Adipose tissue (tissue), 3 donors: ENCODE data around the gene PRELID3B. TPM values are rescaled to one million over a fixed set of nuclear protein-coding genes. Genes with fewer than 3 reads are reported as not detected.
"Not testable (repeated sequence)": the region's sequence is repeated elsewhere in the genome, so short reads cannot be mapped to it uniquely, and the experiment has no call there.

Experiments used
- H3K27ac ChIP-seq: one replicate; pipeline ENCODE4 v1.5.1; 2013; ENCODE audit warnings: low read depth, low read length
- WGBS, 3 donors: extraction: QIAGEN DNeasy Blood & Tissue Kit; methylation state at CpG; one replicate each; pipeline ENCODE4 v1.1.7; 2013; 5-methylcytosine and 5-hydroxymethylcytosine counted together
- polyA plus RNA-seq, 3 donors: library from polyadenylated mRNA; stranded (reverse); fragments of 200-250 nt; gene quantifications; one replicate each; pipeline ENCODE4 v1.2.3, GENCODE V29; 2013
- donor health status: healthy with polysubstance abuse.
- donor health status: Bipolar disorder and iron deficiency.
- donor health status: healthy.

The PRELID3B gene
- polyA plus RNA-seq, 3 donors: 16.3 to 34.1 (median 25.4) TPM

- 70 to 81% (median 77%) methylated on average over 15 to 16 of the region's 16 CpGs for WGBS, 3 donors
These were observed 26.5 kb downstream of the PRELID3B start for GRCh38 chr20:59015812-59016711.

DNA sequence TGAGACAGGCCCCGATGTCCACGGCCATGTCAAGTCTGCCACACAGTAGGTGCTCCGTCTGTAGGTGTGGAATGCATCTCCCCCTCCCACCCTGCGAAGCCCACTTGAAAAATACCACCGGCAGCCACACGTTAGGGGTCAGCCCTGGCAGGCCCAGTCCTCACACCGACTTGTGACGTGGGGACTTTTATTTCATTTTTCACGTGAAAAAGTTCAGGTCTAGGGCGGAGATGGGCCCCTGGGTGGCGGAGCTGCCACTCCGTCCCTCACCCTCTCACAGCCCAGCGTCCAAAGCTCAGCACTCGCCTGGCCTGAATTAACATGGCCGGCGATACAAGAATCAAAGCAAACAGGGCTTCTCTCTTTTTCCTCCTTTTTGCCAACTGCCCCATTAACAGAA lies 27.2 kb downstream of the PRELID3B start:
- no peak overlapping the region for H3K27ac ChIP-seq
- 86 to 93% (median 91%) methylated on average over 16 of the region's 16 CpGs for WGBS, 3 donors

More at GRCh38 chr20:59015812-59016711, 26.5 kb downstream of the PRELID3B start:
- H3K27ac ChIP-seq: no peak overlapping the region

DNA sequence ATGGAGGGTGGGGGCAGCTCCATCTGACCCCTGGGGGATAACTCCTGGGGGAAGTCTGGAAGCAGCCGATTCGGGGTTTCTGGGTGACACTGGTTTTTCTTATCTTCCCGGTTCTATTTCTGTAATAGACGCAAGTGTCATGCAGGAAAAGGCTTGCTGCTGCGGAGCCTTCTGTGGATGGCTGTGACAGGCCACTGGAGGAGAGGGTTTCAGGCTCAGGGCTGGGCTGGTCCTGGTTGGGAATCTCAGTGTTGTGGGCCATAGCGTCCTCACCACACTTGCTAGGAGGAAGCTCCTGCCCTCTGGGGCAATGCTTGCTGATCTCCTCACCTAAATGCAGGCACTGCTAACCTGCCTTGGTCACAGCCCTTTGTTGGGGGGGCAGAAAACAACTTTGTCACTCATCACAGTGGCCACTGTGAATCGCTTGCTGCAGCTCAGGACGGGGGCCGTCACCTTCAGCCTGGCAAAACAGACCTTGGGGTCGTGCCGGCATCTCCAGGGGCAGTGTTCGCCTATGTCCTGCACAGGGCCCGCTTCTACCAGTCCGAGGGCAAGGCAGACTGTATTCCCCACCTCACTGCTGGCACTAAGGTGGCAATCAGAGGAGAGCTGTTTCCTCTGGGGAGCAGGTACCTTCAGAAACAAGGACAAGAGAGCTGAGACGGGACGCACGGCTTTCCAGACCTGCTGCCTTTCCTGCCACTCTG lies 27.8 kb downstream of the PRELID3B start:
- no peak overlapping the region for H3K27ac ChIP-seq
- WGBS, 3 donors: 84 to 87% (median 85%) methylated on average over 17 of the region's 17 CpGs

DNA sequence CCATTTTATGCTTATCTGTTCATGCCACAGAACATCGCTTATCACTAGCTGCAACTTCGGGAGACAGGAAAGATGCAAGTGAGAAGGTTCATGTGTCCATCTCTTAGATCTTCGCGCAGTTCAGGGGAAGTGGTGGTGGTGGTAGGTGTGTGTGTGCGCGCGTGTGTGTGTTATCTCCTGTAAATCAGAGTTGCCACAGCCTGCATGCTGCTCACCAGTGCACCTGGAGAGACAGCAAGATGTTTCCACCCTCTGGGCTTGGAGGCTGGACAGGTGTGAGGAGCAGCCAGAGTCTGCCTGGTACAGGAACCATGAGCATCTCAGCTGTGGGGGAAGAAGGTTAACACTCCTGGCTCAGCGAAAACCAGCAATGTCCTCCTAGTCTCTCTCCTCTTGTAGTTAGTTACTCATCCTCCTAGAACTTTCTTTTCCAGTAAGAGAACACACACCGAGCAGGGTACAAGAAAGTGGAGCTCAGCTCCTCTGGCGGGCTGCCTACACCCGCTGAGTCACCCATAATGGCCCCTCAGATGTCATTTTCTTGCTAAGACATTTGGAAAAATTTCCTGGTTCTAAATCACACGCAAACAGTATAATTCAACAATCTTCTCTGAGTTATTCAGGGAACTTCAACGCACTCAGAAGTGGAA lies 28.5 kb downstream of the PRELID3B start:
- 65 to 77% (median 66%) methylated on average over 13 of the region's 13 CpGs for WGBS, 3 donors
- no peak overlapping the region for H3K27ac ChIP-seq

DNA sequence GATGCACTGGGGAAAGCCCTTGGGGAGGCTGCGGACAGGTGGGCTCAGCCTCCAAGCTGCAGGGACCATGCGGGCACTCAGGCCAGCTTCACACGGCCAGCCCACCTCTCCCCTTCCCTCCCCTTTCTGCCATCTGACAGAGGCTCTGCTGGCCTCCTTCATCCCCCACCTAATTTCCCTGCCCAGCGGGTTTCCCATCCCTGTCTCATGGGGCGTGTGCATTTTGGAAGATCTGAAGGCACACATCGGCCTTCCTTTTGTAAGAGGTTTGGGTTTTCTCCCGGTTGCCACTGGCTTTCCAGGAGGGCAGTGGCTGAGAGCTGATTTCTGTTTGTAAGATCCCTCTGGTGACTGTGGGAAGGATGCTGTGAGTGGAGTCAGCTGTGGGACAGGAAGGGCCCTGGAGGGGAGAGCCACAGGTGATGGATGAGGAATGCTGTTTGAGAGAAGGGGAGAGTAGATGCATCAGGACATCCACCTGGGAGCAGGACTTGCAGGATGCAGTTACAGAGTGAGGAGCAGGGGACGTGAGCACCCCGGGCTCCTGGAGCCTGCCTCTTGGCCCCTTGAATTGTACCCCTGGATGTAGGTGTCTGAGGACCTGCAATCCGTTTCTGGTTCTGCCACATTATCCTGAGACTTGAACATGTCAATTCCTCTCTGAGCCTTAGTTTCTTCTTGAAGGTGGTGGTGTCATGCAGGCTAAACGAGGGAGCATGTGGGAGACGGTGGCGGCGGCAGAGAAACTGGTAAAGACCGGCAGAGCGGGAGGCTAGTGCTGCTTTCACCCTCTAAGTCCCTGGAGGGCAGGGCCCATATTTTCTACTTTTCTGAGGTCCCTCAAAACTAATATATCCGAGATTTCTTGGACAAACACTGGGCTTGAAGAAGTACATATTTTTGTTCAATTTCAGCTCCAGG lies 29.3 kb downstream of the PRELID3B start:
- H3K27ac ChIP-seq: no peak overlapping the region
- WGBS, 3 donors: 86 to 91% (median 90%) methylated on average over 16 to 17 of the region's 17 CpGs

GRCh38 chr20:59011874-59012157 lies 30.8 kb downstream of the PRELID3B start:
- H3K27ac ChIP-seq: not testable (repeated sequence)
- WGBS, 3 donors: 92 to 95% (median 92%) methylated on average over 3 of the region's 3 CpGs

DNA sequence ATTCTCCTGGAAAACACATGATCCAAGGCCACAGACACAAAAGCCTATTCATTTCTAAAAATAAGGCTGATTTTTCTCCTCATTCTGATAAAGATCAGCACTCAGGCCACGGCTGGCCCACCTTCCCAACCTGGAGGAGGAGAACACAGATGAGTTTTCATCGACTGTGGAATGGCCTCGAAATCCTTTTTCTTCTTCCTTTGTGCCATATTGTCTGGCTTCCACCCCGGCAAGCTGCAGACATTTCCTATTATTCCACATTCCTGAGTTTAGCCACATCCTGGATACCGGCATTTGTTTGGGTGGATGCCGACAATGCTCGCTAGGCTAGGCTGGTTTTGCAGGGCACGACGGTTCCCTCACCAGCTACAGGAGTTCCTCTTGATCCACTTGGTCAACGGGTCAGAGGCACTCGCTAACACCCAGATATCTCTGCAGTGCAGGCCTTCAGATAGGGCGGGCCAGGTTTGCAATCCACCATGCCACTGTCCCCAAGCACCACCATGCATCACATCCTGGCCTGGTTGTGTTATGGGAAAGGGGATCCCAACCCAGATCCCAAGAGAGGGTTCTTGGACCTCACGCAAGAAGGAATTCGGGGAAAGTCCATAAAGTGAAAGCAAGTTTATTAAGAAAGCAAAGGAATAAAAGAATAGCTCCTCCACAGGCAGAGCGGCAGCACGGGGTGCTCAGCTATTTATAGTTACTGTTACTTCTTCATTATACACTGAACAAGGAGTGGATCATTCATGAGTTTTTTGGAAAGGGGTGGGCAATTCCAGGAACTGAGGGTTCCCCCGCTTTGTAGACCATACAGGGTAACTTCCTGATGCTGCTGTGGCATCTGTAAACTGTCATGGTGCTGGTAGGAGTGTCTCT lies 31.4 kb downstream of the PRELID3B start:
- H3K27ac ChIP-seq: no peak overlapping the region
- 51 to 64% (median 57%) methylated on average over 17 of the region's 17 CpGs for WGBS, 3 donors

DNA sequence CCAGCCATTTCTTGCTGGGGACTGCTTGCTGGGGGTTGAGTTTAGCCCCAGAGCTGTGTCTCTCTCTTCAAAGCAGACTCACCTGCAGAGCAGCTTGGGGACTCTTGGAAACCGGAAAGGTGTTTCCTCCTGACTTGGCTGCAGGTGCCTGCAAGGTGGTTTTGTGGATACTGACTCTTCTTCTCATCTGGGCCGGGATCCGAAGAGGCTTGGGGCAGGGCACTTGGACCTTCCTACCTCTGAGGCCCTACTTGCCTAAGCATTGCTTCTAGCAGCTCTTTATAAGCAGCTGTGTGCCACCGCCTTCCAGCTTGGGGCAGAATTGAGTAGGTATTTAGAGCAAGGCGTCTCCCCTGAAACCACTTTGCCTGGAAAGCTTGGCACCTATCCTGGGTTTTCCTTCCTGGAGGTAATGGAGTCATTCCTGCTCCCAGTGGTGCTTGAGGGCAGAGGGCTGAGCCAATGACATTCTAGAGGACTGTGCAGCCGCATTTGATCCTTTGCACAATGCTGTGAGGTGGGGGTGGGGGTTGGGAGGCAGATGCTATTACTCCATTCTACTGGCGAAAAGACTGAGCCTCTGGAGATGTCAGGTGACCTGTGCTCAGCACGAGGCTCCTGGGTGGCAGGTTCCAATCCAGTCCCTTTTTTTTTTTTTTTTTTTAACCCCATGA lies 32.1 kb downstream of the PRELID3B start:
- no peak overlapping the region for H3K27ac ChIP-seq
- 69 to 73% (median 73%) methylated on average over 8 of the region's 8 CpGs for WGBS, 3 donors

DNA sequence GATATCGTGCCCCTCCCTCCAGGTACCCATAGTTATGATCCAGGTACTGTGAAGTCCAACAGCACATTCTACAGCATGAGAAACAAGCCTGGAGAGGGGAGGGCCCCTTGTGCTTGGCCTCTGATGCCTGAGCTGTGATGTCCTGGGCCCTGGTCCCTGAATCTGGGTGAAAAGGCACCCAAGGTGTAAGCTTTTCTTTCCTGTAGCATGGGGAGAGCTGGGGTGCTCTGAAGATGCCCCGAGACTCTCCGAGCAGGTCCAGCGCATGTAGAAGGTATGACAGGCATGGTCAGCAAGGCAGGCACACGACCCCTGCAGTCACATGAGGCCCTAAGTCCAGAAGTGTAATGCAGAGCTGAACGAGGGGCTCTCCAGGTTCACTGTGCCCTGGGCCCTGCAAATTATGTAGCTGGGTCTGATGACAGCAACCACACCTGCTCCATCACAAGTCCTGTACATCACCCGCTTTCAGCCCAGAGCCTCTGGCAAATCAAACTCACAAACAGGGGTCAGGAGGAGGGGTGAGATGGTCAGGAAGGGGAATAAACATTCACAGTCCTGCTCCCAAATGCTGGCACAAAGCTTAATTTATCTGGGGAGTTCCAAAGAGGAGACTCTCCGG lies 33.8 kb downstream of the PRELID3B start:
- WGBS, 3 donors: 84 to 87% (median 86%) methylated on average over 8 of the region's 8 CpGs
- no peak overlapping the region for H3K27ac ChIP-seq

- H3K27ac ChIP-seq: no peak overlapping the region
- 65 to 88% (median 68%) methylated on average over 24 of the region's 24 CpGs for WGBS, 3 donors
These were observed 34.7 kb downstream of the PRELID3B start for GRCh38 chr20:59007665-59008511.

- WGBS, 3 donors: 2 to 7% (median 4%) methylated on average over 35 to 82 of the region's 82 CpGs
- peak within 1 kb of the TSS; percentile 69 for H3K27ac ChIP-seq
These were observed 35.5 kb downstream of the PRELID3B start, which contains the start of gene CTSZ for GRCh38 chr20:59006864-59007664. CTSZ (minus strand) TSS chr20:59007254; CDS start chr20:59007128, 126 bp downstream.

- H3K27ac ChIP-seq: peak overlapping the region; percentile 69
- 29 to 40% (median 36%) methylated on average over 29 of the region's 29 CpGs for WGBS, 3 donors
These were observed 36.3 kb downstream of the PRELID3B start for GRCh38 chr20:59006167-59006863.

- 66 to 85% (median 69%) methylated on average over 3 of the region's 3 CpGs for WGBS, 3 donors
- no peak overlapping the region for H3K27ac ChIP-seq
These were observed 36.9 kb downstream of the PRELID3B start for GRCh38 chr20:59005523-59006166.
